Activated CD4-positive, alpha-beta T cell treated with anti-CD3 and anti-CD28 coated beads, Interleukin-2, Interleukin-4, amounts not matched to agents 100 ng/mL and 50 ng/mL, durations not matched to agents 16 hours and 8 hours (primary cell): ENCODE measurements around the gene LSM10.
A peak's percentile ranks its signal among the peaks of the same experiment; 100 is the strongest.

ENCODE experiments used
- DNase-seq: peaks from one replicate; pipeline ENCODE4 v3.0.0-alpha.2; 2020; ENCODE audit warnings: low spot score

LSM10 gene

GRCh38 chr1:36408479-36408878 lies 10.8 kb upstream of the LSM10 start:
- no peak for DNase-seq

GRCh38 chr1:36406440-36406839 lies 8.7 kb upstream of the LSM10 start:
- no peak for DNase-seq

- DNase-seq, result no peak
These were observed 4.8 kb upstream of the LSM10 start for GRCh38 chr1:36402504-36402890.

GRCh38 chr1:36401602-36402503 lies 4.1 kb upstream of the LSM10 start:
- no peak for DNase-seq

- DNase-seq, result no peak
These were observed 3.3 kb upstream of the LSM10 start for GRCh38 chr1:36400825-36401601.

- DNase-seq, result no peak
These were observed 2.8 kb upstream of the LSM10 start for GRCh38 chr1:36400514-36400824.

GRCh38 chr1:36398370-36398977 lies 766 bp upstream of the LSM10 start:
- DNase-seq, result no peak

- peak; percentile 41 for DNase-seq
These were observed 678 bp downstream of the LSM10 start for GRCh38 chr1:36397083-36397377.

- peak; percentile 39 for DNase-seq
These were observed 1.3 kb downstream of the LSM10 start for GRCh38 chr1:36396359-36396758.

- no peak for DNase-seq
These were observed 4.0 kb downstream of the LSM10 start for GRCh38 chr1:36393686-36394085.

- no peak for DNase-seq
These were observed 4.9 kb downstream of the LSM10 start for GRCh38 chr1:36392836-36393235.

- DNase-seq, result no peak
These were observed 6.4 kb downstream of the LSM10 start for GRCh38 chr1:36391271-36391670.

GRCh38 chr1:36390411-36390810 lies 7.3 kb downstream of the LSM10 start:
- no peak for DNase-seq

GRCh38 chr1:36389999-36390398 lies 7.7 kb downstream of the LSM10 start:
- no peak for DNase-seq

- no peak for DNase-seq
These were observed 8.4 kb downstream of the LSM10 start for GRCh38 chr1:36389261-36389660.

GRCh38 chr1:36387141-36387949 lies 10.4 kb downstream of the LSM10 start:
- DNase-seq, result no peak

GRCh38 chr1:36386265-36387140 lies 11.2 kb downstream of the LSM10 start:
- peak; percentile 98 for DNase-seq

- DNase-seq, result peak; percentile 99
These were observed 12.1 kb downstream of the LSM10 start, which contains the start of gene STK40 for GRCh38 chr1:36385410-36386264. Gene STK40 (minus strand): TSS chr1:36385924. CDS start chr1:36361332, 24,592 bp downstream.

- peak; percentile 67 for DNase-seq
These were observed 12.9 kb downstream of the LSM10 start for GRCh38 chr1:36384542-36385409.
